ENCODE data around the gene EDNRB.
"Not testable (repeated sequence)": the region's sequence is repeated elsewhere in the genome, so short reads cannot be mapped to it uniquely, and the experiment has no call there.

Gene EDNRB

DNA sequence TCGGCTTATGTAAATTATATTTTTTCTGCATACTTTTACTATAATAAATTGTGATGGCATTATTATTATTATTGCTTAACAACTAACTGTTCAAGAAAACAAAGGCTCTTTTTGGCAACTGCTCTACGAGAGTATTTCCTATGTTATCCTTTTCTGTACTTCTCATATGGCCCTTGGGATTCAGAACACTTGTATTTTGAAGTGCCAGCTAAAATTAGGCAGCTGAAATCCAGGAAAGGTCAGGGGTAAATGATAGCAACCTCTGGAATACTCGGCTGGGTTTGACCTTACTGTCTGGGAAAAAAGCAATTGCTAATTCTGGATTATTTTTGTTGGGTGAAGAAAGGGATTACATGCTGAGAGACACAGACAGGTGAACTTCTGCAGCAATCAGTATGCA lies 23.9 kb downstream of the EDNRB start:
- DNase-seq, result no peak

GRCh38 chr13:77893066-77893465 lies 25.6 kb downstream of the EDNRB start:
- DNase-seq, result no peak

DNA sequence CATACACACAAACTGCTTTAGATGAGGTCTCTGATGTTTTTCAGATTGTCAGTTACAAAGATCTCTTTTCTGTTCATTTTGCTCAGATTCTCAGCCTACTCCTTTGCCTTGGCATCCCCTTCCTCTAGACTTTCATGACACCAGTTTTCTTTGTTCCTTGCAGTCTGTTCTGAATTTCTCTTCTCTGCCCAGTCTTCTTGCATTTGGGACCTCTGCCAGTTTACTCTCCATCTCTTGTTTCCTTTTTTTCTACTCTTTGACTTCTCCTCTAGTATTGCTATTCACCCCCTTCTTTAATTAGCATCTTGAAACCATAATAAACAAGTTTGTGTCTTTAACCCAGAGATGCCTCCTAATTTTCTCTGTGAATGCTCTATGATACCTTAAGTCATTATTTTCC lies 26.1 kb downstream of the EDNRB start:
- DNase-seq, result no peak

GRCh38 chr13:77891486-77891885 lies 27.1 kb downstream of the EDNRB start:
- DNase-seq, result no peak

DNA sequence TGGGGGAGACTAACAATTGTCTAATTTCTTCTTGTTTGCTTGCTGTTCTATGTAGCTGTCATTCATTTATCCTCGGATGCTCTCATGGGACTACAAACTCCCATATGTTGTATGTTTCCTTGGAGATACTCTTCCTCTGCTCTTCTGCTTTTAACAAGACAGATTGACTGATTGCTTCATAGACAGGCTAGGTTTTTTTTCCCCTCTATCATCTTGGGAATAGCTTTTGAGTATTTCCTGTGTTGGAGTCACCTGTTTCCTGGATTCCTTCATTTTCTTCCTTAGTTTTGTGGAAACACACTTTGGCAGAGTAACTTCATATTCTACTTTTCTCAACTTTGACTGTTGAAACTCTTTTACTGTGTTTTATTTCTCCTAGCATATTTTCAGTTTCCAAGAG lies 27.6 kb downstream of the EDNRB start:
- DNase-seq, result no peak

DNA sequence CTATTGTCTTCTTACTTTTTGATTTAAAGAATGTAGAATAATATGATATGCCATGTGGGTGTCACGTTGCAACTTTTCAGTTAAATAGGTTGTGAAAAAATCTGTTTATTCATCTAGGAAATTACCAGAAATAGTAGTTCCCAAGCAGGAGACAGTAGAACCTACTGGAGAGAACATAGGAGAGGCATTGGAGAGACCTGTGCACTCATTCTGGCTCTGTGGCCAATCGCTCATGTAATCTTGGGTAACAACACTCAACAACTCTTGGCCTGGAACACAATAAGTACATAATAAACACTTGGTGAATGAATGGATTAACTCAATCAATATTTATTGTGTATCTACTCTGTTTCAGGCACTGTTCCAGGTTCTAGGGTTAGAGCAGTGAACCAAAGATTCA lies 35.3 kb downstream of the EDNRB start:
- DNase-seq, result no peak

DNA sequence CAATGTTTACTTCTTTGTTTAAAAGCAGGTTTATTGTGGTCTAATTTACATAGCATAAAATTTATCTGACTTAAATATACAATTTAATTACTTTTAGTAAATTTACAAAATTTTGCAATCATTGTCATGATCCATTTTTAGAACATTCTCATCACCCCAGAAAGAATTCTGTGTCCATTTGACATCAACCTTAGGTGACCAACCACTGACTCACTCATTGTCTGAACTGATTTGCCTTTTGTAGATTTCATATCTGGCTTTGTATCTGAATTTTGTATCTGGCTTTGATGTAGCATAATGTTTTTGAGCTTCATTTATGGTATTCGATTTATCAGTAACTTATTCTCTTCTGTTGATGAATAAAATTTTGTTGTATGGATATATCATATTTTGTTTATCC lies 40.4 kb downstream of the EDNRB start:
- no peak for DNase-seq

- DNase-seq, result no peak
These were observed 42.5 kb downstream of the EDNRB start for GRCh38 chr13:77876176-77876575.

GRCh38 chr13:77874406-77874805 lies 44.2 kb downstream of the EDNRB start:
- no peak for DNase-seq

- DNase-seq, result no peak
These were observed 45.6 kb downstream of the EDNRB start for GRCh38 chr13:77872995-77873394.

GRCh38 chr13:77871596-77871995 lies 47.0 kb downstream of the EDNRB start:
- no peak for DNase-seq

GRCh38 chr13:77868717-77869116 lies 49.9 kb downstream of the EDNRB start:
- DNase-seq, result no peak

DNA sequence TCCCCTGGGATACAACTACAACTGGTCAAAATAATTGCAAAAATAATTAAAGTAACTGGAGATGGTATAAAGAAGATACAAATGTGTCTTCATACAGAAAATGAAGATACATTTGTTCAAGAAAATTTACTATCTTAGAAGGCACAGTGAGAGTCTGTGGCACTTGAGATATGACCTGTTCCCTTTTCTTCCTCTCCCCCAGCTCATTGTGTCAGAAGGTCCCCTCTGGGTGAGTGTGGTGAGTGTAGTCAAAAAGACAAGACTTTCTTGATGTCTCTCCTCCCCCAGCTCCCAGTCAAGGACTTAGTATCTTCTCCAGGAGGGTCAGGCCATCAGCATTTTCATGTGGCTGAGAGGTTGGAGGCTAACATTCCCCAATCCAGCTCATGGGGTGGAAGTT lies 51.7 kb downstream of the EDNRB start:
- DNase-seq, result no peak

- DNase-seq, result no peak
These were observed 53.0 kb downstream of the EDNRB start for GRCh38 chr13:77865622-77866021.

DNA sequence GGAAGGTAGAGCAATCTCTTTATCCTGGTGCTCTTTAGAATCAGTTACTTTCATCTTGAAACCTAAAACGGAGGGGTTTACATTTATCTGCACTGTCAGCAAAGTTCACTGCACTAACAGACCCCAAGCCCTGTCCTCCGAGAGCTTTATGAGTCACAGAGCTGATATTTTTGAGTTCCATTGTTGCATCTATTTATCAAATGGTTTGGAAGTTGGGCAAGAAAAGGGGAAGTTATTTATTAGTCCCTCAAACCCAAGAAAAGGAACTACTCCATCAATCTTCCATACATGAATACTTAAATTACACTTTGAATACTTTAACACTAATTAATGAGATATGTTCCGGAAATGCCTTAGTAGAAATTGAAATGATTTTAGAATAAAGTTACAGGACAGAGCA lies 55.5 kb downstream of the EDNRB start:
- no peak for DNase-seq

DNA sequence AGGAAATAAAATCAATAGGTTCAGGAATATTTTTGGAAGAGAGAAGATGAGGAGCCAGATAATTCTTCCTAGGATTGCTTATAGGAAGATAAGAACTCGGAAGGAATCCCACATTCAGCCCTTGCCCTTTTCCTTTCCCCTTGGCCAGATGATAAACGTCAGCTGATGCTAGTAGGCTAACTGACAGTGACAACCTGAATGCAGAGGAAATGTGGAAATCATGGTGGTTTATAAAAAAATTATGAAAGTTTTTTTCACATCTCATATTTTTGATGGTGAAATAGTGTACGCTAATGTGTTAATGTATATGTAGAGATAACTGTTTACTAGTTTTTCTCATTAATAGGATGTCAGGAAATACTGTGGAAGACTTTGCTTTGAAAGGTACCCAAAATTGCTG lies 56.9 kb downstream of the EDNRB start:
- DNase-seq, result no peak

DNA sequence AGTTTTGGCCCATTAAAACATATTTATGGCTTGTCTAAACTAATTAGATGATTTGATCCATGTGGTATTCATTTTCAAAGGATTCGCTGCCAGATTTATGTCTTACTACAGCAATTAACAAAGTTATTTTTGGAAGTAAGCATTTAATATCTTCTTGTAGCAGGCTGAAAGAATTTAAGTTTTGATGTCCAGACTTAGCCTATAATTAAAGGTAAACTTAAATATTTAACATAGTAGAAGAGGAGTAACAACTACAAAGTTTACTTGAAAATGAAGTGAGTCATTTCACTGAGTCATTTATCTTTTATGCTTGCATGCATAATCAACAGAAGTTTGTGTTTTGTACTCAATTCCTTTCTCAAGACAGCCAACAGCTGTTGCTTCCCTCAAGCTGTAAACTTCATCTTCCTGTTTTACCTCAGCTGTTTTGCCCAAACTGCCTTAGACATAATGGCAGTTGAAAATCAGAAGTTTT lies 58.1 kb downstream of the EDNRB start:
- DNase-seq, result no peak

DNA sequence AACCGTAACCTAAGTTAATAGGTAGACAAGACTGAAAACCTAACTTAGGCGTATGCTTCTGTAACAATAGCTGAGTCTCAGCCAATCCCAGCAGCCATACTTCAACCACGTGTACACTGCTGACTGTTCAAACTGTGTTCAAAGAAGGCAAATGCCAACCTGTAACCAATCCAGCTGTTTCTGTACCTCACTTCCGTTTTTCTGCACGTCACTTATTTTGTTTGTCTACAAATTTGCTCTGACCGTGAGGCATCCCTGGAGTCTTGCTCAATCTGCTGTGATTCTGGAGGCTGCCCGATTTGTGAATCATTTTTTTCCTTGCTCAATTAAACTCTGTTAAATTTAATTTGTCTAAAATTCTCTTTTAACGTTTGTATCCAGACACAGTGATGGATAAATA lies 59.2 kb downstream of the EDNRB start:
- no peak for DNase-seq

- no peak for DNase-seq
These were observed 61.0 kb downstream of the EDNRB start for GRCh38 chr13:77857531-77858209.

DNA sequence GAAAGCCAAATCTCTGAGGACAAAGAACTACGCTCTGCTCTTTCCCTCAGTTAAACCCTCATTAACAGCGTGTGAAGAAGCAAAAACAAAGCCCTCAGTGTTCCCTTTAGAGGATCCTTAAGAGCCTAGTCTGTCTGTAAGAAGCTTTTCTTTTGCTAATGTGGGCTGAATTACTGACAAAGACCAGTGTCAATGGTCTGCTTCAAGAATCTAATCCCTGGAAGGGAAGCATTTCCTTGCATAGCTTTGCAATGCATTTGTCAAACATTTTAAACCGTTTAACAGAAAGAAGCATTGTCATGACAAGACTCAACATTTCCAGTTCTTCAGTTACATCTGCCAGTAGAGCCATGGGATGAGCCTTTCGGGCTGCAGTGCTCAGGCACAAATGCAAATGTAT lies 64.9 kb downstream of the EDNRB start:
- no peak for DNase-seq

DNA sequence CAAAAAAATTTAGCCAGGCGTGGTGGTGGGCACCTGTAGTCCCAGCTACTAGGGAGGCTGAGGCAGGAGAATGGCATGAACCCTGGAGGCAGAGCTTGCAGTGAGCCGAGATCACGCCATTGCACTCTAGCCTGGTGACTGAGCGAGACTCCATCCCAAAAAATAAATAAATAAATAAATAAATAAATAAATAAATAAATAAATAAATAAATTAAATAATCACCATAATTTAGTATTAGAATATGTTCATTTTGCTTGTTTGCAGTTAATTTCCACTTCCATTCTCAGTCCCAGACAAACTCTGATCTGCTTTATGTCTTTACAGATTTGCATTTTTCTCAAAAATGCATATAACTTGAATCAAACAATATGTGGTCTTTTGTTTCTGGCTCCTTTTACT lies 70.6 kb downstream of the EDNRB start:
- not testable (repeated sequence) for DNase-seq

GRCh38 chr13:77846173-77846572 lies 72.5 kb downstream of the EDNRB start:
- DNase-seq, result no peak

All from DMS79 treated with DMSO at 0.1 percent for 48 hours (cell line).